ENCODE data around the gene CCKAR.

DNA sequence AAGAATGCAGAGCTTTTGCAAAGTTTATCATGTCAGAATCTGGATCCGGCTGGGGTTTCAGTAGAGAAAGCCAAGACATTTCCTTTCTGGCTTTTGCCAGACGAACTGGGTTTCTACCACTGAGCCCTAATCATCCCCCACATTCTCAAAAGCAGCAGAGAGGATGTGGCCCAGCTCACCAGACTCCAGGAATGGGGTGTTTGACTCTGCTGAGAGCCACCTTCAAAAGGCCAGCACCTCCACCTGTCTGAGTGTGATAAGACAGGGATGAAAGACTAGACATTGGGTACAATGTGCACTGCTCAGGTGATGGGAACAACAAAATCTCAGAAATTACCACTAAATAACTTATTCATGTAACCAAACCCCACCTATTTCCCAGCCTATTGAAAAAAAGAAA lies 25.7 kb upstream of the CCKAR start:
- TF ChIP-seq, protein P1, sequence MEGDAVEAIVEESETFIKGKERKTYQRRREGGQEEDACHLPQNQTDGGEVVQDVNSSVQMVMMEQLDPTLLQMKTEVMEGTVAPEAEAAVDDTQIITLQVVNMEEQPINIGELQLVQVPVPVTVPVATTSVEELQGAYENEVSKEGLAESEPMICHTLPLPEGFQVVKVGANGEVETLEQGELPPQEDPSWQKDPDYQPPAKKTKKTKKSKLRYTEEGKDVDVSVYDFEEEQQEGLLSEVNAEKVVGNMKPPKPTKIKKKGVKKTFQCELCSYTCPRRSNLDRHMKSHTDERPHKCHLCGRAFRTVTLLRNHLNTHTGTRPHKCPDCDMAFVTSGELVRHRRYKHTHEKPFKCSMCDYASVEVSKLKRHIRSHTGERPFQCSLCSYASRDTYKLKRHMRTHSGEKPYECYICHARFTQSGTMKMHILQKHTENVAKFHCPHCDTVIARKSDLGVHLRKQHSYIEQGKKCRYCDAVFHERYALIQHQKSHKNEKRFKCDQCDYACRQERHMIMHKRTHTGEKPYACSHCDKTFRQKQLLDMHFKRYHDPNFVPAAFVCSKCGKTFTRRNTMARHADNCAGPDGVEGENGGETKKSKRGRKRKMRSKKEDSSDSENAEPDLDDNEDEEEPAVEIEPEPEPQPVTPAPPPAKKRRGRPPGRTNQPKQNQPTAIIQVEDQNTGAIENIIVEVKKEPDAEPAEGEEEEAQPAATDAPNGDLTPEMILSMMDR (IDR thresholded peaks at IDR 0.05) = no peak
- no peak for TF ChIP-seq POLR2A (IDR thresholded peaks at IDR 0.05)

Data from suprapubic skin (tissue), 3 donors.